GM12875 (cell line): ENCODE measurements around the gene ROPN1B.
A peak's percentile ranks its signal among the peaks of the same experiment; 100 is the strongest.
"Not testable (repeated sequence)": the region's sequence is repeated elsewhere in the genome, so short reads cannot be mapped to it uniquely, and the experiment has no call there.

Experiments used
- H3K4me3 ChIP-seq: one replicate; pipeline ENCODE4 v1.5.1; 2011; ENCODE audit warnings: low read depth, low read length, control low read depth
- CTCF ChIP-seq: IDR thresholded peaks from 2 replicates; pipeline ENCODE4 v1.5.1; 2011; ENCODE audit warnings: low read depth, mild to moderate bottlenecking, control low read depth, inconsistent platforms, low read length, moderate library complexity, borderline replicate concordance; ENCODE audit not compliant: insufficient read depth

Gene ROPN1B

DNA sequence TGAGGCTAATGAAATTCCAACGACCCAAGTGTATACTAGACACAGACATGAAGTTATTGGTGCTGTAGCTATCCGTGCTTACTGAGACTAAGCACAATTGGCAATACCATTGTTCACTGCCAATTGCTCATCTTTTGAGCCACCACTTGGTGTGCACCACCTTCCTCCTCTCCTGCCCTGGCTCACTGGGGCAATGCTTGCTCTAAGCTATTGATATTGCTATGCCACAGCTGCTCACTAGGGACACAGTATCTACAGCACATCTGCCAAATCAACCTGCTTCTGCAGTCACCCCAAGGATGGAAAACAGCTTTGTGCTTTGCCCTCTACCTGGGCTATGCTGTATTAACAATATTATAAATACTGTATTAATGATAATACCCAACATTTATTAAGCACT, 16.0 kb downstream of the ROPN1B start:
- H3K4me3 ChIP-seq, result not testable (repeated sequence)

DNA sequence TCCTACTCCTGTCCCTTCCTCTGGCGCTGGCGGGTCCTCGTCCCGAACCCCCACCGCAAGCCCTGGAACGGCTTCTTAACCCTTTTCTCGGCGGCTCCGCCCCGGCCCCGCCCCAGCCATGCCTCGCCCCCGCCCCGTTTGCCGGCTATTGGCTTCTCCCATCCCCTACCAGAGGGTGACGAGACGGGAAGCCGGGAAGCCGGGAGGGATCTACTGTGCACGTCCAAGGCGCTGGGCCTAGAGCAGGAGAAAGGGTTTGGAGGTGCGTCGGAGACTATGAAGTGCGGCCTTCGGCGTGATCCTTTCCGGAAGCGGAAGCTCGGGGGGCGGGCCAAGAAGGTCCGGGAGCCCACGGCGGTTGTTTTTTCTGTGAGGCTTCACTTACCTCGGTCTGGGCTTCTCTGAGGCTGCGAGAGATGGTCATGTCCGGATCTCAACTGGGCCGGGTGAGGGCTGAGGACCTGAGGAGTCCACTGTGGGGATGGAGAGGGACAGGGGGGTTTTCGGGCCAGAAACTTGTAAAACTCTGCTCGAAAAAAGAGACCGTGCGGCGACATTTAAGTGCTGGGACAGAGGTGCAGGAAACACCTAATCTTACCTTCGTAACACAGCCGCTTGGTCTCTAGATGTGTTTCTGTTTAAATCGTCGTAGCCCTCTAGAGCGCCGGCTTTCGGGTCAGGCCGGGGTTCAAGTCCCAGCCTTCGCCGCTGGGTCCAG, 21.4 kb downstream of the ROPN1B start:
- TF ChIP-seq CTCF, result no peak
- peak overlapping the region; percentile 61 for H3K4me3 ChIP-seq

- not testable (repeated sequence) for H3K4me3 ChIP-seq
Measured at GRCh38 chr3:125996751-125997150, 27.8 kb downstream of the ROPN1B start.

DNA sequence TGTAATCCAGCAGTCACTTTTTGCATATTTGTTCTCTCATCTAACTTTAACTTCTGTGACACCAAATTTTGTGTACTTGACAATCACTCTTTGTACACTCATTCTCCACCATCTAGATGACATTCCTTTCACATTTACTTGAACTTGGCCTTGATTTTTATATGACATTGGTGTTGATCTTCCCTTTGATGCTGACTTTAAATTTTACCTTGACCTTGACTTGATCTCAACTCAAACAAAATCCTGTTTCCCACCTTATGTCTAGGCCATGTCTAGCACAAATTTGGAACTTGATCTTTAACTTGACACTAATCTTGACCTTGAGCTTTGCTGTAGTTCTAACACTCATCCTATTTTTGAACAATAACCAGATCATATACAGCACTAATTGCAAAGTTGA, 33.2 kb downstream of the ROPN1B start:
- no peak overlapping the region for H3K4me3 ChIP-seq
- TF ChIP-seq CTCF, result no peak

- no peak overlapping the region for H3K4me3 ChIP-seq
- no peak for TF ChIP-seq CTCF
Measured at GRCh38 chr3:126003447-126004190, 34.6 kb downstream of the ROPN1B start.

DNA sequence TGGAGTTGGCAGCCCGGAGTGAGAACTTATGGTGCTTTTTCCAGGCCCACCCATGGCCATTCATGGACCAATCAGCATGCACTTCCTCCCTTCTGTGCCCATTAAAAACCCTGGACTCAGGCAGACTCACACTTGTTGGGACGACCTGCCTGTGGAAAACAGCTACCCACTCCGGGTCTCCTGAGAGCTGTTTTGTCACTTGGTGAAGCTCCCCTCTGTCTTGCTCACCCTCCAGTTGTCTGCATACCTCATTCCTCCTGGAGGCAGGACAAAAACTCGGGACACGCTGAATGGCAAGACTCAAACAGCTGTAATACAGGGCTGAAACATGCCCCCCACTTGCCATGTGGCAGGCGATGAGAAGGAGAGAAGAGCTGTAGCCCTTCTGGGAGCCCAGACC, 35.2 kb downstream of the ROPN1B start:
- H3K4me3 ChIP-seq, result no peak overlapping the region
- TF ChIP-seq CTCF, result no peak

- no peak overlapping the region for H3K4me3 ChIP-seq
- no peak for TF ChIP-seq CTCF
Measured at GRCh38 chr3:126004692-126005091, 35.7 kb downstream of the ROPN1B start.

- no peak overlapping the region for H3K4me3 ChIP-seq
- TF ChIP-seq CTCF, result no peak
Measured at GRCh38 chr3:126005951-126006350, 37.0 kb downstream of the ROPN1B start.
